ENCODE data around the gene SPTBN4. TPM values are rescaled to one million over a fixed set of nuclear protein-coding genes. Genes with fewer than 3 reads are reported as not detected.

Gene SPTBN4
- total RNA-seq, 3 donors from 2014 or later: 1.2 to 2.1 (median 1.8) TPM

DNA sequence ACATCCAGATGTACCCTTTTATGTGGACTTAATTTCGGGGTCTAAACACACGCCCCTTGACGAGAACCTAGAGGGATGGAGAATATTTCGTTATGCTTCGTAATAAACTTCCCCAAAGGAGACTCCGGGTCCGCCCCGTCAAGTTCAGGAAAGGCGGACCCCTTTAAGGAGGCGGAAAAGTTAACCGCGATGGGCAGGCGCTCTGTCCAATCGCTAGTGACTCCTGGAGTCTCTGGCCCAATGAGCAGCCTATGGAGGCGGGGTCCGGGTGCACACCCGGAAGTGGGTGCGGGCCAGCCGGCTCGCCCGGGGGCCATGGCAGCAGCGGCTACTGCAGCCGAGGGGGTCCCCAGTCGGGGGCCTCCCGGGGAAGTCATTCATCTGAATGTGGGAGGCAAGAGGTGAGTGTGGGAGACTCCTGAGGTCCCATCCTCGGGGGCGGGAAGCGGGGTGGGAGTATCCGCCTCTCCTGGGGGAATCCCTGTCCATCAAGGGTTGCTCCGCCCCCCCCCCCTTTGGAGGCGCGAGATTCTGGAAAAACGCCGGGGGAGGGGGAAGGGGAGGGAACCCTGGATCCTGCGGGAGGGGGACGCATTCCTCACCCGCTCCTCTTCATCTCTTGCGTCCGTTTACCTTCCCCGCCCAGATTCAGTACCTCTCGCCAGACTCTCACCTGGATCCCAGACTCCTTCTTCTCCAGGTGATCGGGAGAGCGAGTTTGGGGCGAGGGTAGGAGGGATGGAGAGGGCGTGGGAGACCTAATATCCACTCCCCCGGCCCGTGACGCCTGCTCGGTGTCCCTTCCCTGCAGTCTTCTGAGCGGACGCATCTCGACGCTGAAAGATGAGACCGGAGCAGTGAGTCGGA lies 110.0 kb downstream of the SPTBN4 start, which contains the start of gene SHKBP1:
TSS of gene SHKBP1 (plus strand) at position 289 of the 867 bp plus-strand sequence. CDS start at position 316, 27 bp downstream.
- H3K27me3 Mint-ChIP-seq (ENCODE audit: low read depth): no peaks in the 10 kb centered on the region
- ATAC-seq (peak; percentile 100), DNase-seq (peak; percentile 89)
- H3K4me3 Mint-ChIP-seq: peak within 1 kb of the TSS; percentile 84
- peaks cover 21% of the 10 kb centered on the region for H3K36me3 Mint-ChIP-seq (ENCODE audit: insufficient read depth)
- H3K4me1 Mint-ChIP-seq (ENCODE audit: low read depth): peaks cover 17% of the 10 kb centered on the region
- no peaks in the 10 kb centered on the region for H3K9me3 Mint-ChIP-seq

DNA sequence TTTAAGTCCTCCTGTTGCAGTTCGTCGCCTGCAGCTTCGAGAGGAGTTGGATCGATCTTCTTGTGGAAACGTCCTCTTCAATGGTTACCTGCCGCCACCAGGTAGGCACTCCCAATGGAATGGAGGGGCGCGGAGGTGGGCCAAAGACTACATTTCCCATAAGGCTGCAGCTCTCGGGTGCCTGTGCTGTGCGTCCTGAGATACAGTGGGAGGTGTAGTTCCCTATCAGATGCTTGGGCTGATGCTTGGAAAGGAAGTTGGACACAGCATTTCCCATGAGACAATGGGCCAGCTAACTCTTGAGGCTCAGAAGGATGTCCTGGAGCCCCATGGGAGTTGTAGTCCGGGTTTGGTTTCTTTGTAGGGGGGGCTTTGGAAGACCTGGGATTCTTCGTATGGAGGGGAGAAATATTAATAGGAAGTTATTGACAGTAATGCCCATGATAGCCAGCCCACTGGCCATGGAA lies 111.7 kb downstream of the SPTBN4 start:
- ATAC-seq: no peak
- Mint-ChIP-seq H3K4me3 (peak overlapping the region; percentile 84), H3K36me3 (ENCODE audit: insufficient read depth) (peaks cover 26% of the 10 kb centered on the region), H3K27me3 (ENCODE audit: low read depth) (no peaks in the 10 kb centered on the region), H3K4me1 (ENCODE audit: low read depth) (peaks cover 17% of the 10 kb centered on the region), H3K9me3 (no peaks in the 10 kb centered on the region)
- no peak for DNase-seq

DNA sequence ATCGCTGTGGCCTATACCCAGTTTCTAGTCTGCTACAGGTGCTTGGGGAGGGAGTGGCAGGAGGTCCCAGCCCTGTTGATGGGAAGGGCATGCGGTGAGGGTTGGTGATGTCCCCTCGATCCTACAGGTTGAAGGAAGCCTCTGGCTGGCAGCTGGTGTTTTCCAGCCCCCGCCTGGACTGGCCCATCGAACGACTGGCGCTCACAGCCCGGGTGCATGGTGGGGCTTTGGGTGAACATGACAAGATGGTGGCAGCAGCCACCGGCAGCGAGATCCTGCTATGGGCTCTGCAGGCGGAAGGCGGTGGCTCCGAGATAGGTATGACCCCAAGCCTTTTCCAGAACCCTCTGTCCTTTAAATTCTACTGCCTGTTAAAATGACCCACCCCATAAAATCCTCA lies 113.8 kb downstream of the SPTBN4 start:
- no peaks in the 10 kb centered on the region for H3K27me3 Mint-ChIP-seq (ENCODE audit: low read depth)
- peaks cover 17% of the 10 kb centered on the region for H3K4me1 Mint-ChIP-seq (ENCODE audit: low read depth)
- no peaks in the 10 kb centered on the region for H3K9me3 Mint-ChIP-seq
- ATAC-seq (no peak), DNase-seq (no peak)
- H3K36me3 Mint-ChIP-seq (ENCODE audit: insufficient read depth): peaks cover 26% of the 10 kb centered on the region
- no peak overlapping the region for H3K4me3 Mint-ChIP-seq

DNA sequence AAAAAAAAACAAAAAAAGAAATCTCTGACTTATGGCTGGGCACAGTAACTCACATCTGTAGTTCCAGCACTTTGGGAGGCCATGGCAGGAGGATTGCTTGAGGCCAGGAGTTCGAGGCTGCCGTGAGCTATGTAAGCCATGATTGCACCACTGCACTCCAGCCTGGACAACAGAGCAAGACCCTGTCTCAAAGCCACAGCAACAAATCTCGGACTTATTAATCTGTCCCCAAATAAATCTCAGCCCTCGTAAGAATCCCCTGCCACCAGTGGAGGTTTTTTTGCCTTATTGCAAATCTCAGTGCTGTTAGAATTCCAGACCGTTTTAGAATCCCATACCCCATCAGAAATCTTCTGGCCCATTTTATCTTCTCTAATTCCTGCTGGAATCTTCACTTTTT lies 114.7 kb downstream of the SPTBN4 start:
- peaks cover 33% of the 10 kb centered on the region for H3K36me3 Mint-ChIP-seq (ENCODE audit: insufficient read depth)
- no peaks in the 10 kb centered on the region for H3K27me3 Mint-ChIP-seq (ENCODE audit: low read depth)
- H3K4me3 Mint-ChIP-seq: no peak overlapping the region
- DNase-seq (no peak), ATAC-seq (no peak)
- no peaks in the 10 kb centered on the region for H3K9me3 Mint-ChIP-seq
- H3K4me1 Mint-ChIP-seq (ENCODE audit: low read depth): peaks cover 18% of the 10 kb centered on the region

DNA sequence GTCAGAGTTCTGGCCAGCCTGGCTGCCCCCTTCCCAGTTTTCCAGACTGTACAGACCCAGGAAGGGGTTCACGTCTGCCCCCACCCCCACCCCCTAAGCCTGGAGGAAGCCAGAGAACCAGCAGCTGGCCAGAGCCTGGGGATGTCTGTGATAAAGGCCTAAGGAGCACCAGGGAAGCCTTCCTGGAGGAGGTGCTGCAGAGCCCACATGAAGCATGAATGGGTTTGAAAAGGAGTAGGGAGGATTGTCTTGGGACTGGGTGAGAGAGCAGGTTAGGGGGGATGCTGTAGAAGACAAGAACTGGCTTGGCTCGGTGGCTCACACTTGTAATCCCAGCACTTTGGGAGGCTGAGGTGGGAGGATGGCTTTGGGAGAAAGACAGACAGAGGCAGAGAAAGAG lies 115.7 kb downstream of the SPTBN4 start:
- ATAC-seq (no peak), DNase-seq (no peak)
- no peaks in the 10 kb centered on the region for H3K9me3 Mint-ChIP-seq
- H3K4me3 Mint-ChIP-seq: peak overlapping the region; percentile 5
- H3K27me3 Mint-ChIP-seq (ENCODE audit: low read depth): no peaks in the 10 kb centered on the region
- peaks cover 39% of the 10 kb centered on the region for H3K36me3 Mint-ChIP-seq (ENCODE audit: insufficient read depth)
- peaks cover 17% of the 10 kb centered on the region for H3K4me1 Mint-ChIP-seq (ENCODE audit: low read depth)

DNA sequence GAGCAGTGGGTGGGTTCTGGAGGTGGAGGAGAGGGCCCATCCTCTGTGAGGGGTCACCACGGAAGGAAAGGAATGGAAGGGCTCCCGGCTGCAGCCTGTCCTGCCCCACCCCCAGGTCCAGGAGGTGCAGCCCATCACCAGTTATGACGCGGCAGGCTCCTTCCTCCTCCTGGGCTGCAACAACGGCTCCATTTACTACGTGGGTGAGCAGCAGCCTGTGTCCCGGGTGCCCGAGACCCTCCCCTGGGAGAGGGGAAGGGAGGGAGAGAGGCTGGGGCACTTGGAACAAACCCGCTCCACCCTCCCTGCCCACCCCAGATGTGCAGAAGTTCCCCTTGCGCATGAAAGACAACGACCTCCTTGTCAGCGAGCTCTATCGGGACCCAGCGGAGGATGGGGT lies 116.5 kb downstream of the SPTBN4 start:
- Mint-ChIP-seq H3K36me3 (ENCODE audit: insufficient read depth) (peaks cover 41% of the 10 kb centered on the region), H3K4me3 (no peak overlapping the region), H3K9me3 (no peaks in the 10 kb centered on the region), H3K4me1 (ENCODE audit: low read depth) (peaks cover 9% of the 10 kb centered on the region), H3K27me3 (ENCODE audit: low read depth) (no peaks in the 10 kb centered on the region)
- DNase-seq: no peak
- ATAC-seq: no peak

DNA sequence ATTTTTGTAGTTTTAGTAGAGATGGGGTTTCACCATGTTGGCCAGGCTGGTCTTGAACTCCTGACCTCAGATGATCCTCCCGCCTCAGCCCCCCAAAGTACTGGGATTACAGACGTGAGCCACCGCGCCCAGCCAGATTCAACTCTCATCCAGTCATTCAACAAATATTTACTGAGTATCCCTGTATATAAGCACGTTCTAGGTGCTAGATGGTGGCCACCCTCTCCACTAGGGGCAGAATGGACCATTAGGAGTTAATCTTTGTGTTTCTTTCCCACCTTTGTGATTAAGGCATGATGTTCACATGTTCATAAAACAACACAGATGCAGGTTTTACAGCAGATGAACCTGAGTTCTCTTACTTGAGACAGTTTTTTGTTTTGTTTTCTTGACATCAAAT lies 117.2 kb downstream of the SPTBN4 start:
- no peaks in the 10 kb centered on the region for H3K9me3 Mint-ChIP-seq
- H3K36me3 Mint-ChIP-seq (ENCODE audit: insufficient read depth): peaks cover 39% of the 10 kb centered on the region
- DNase-seq: no peak
- no peak overlapping the region for H3K4me3 Mint-ChIP-seq
- H3K27me3 Mint-ChIP-seq (ENCODE audit: low read depth): no peaks in the 10 kb centered on the region
- no peak for ATAC-seq
- peaks cover 3% of the 10 kb centered on the region for H3K4me1 Mint-ChIP-seq (ENCODE audit: low read depth)

DNA sequence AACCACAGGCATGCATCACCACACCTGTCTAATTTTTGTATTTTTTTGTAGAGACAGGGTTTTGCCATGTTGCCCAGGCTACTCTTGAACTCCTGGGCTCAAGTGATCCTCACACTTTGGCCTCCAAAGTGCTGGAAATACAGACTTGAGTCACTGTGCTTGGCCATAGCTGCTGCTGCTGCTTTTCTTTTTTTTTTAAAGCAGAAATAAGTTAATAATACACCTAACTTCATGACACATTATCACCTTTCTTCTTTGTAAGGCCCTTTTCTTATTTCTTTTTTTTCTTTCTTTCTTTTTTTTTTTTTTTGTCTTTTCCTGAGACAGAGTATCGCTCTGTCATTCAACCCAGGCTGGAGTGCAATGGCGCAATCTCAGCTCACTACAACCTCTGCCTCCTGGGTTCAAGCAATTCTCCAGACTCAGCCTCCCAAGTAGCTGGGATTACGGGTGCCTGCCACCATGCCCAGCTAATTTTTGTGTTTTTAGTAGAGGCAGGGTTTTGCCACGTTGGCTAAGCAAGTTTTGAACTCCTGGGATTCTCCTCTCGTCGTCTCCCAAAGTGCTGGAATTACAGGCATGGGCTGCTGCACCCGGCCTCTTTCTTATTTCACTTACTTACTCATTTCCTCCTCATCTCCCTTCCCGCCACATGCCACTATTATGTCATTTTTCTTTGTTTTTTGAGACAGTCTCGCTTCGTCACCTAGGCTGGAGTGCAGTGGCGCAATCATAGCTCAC lies 118.6 kb downstream of the SPTBN4 start:
- ATAC-seq (no peak), DNase-seq (no peak)
- Mint-ChIP-seq H3K36me3 (ENCODE audit: insufficient read depth) (peaks cover 34% of the 10 kb centered on the region), H3K9me3 (no peaks in the 10 kb centered on the region), H3K4me3 (no peak overlapping the region), H3K4me1 (ENCODE audit: low read depth) (peaks cover 3% of the 10 kb centered on the region), H3K27me3 (ENCODE audit: low read depth) (no peaks in the 10 kb centered on the region)

DNA sequence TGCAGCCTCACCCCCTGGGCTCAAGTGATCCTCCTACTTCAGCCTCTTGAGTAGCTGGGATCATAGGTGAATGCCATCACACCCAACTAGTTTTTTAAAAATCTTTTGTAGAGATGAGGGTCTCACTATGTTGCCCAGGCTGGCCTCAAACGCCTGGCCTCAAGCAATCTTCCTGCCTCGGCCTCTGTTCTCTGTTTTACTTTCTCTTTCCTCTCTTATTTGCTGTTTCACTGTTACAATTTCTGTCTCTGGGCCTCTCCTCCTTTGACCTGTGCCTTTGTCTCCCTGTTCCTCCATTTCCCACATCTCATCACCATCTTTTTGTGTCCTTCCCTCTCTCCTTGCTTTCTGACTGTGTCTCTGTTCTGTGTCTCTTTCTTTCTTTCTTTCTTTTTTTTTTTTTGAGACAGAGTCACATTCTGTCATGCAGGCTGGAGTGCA lies 119.2 kb downstream of the SPTBN4 start:
- Mint-ChIP-seq H3K27me3 (ENCODE audit: low read depth) (no peaks in the 10 kb centered on the region), H3K36me3 (ENCODE audit: insufficient read depth) (peaks cover 29% of the 10 kb centered on the region), H3K9me3 (no peaks in the 10 kb centered on the region), H3K4me3 (no peak overlapping the region), H3K4me1 (ENCODE audit: low read depth) (peaks cover 3% of the 10 kb centered on the region)
- DNase-seq (no peak), ATAC-seq (no peak)

DNA sequence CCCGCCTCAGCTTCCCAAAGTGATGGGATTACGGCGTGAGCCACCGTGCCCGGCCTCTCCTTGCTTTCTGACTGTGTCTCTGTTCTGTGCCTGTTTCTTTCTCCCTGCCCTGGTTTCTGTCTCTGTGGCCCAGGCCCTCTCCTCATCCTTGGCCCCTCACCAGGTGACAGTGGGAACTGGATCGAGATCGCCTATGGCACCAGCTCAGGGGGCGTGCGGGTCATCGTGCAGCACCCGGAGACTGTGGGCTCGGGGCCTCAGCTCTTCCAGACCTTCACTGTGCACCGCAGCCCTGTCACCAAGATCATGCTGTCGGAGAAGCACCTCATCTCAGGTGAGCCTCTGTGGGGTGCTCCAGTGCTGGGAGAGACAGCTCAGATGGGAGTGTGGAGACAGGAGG lies 119.8 kb downstream of the SPTBN4 start:
- DNase-seq (no peak), ATAC-seq (no peak)
- no peaks in the 10 kb centered on the region for H3K27me3 Mint-ChIP-seq (ENCODE audit: low read depth)
- no peak overlapping the region for H3K4me3 Mint-ChIP-seq
- peaks cover 28% of the 10 kb centered on the region for H3K36me3 Mint-ChIP-seq (ENCODE audit: insufficient read depth)
- peaks cover 3% of the 10 kb centered on the region for H3K4me1 Mint-ChIP-seq (ENCODE audit: low read depth)
- no peaks in the 10 kb centered on the region for H3K9me3 Mint-ChIP-seq

DNA sequence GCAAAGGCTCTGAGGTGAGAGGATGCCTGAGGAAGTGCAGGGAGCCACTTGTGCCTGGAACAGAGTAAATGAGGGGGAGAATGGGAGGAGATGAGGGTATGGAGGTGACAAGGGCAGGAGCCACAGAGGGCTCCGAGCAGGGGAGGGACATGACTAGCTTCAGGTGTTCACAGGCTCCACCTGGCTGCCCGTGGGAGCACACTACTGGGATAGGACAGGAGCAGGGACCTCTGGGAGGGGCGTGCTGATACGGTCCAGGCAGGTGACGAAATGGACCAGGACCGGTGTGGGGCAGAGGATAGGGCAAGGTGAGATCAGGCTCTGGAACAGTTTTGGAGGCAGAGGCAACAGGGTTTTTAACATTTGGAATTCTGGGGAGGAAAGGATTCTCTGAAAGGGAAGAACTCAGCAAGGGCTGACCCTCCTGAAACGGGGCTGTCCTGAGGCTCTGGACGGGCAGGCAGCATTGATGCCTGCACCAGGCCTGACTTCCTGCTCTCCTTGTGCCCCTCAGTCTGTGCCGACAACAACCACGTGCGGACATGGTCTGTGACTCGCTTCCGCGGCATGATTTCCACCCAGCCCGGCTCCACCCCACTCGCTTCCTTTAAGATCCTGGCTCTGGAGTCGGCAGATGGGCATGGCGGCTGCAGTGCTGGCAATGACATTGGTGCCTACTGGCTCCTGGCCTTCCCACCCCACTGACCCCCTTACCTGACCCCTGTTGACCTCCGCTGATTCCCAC lies 121.5 kb downstream of the SPTBN4 start:
- peaks cover 20% of the 10 kb centered on the region for H3K36me3 Mint-ChIP-seq (ENCODE audit: insufficient read depth)
- ATAC-seq (no peak), DNase-seq (no peak)
- no peaks in the 10 kb centered on the region for H3K9me3 Mint-ChIP-seq
- H3K27me3 Mint-ChIP-seq (ENCODE audit: low read depth): no peaks in the 10 kb centered on the region
- H3K4me3 Mint-ChIP-seq: no peak overlapping the region
- peaks cover 3% of the 10 kb centered on the region for H3K4me1 Mint-ChIP-seq (ENCODE audit: low read depth)

DNA sequence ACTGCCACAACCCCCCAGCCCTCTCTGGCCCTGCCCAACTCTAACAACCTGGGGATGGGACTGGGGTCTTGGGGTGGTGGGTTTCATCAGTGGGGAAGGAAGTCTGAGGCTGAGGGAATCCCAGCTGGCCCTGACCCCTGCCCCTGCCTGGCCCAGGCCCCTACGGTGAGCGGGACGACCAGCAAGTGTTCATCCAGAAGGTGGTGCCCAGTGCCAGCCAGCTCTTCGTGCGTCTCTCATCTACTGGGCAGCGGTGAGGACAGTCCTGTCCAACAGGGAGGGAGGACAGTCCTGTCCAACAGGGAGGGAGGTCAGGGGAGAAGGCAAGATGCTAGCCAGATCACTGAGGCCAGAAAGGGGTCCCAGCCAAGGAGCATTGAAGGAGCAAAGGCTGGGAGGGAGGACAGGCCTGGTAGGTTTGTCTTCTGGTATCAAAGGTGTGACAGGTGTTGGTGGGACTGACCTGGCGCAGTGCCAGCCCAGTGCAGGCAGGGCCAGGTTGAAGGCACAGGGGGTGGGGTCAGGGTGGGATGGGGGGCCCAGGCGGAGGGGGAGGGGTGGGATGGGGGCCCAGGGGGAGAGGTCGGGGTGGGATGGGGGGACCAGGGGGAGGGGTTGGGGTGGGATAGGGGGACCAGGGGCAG lies 122.2 kb downstream of the SPTBN4 start:
- Mint-ChIP-seq H3K4me1 (ENCODE audit: low read depth) (peaks cover 4% of the 10 kb centered on the region), H3K4me3 (no peak overlapping the region), H3K9me3 (no peaks in the 10 kb centered on the region), H3K27me3 (ENCODE audit: low read depth) (no peaks in the 10 kb centered on the region), H3K36me3 (ENCODE audit: insufficient read depth) (peaks cover 20% of the 10 kb centered on the region)
- ATAC-seq: no peak
- DNase-seq: no peak

DNA sequence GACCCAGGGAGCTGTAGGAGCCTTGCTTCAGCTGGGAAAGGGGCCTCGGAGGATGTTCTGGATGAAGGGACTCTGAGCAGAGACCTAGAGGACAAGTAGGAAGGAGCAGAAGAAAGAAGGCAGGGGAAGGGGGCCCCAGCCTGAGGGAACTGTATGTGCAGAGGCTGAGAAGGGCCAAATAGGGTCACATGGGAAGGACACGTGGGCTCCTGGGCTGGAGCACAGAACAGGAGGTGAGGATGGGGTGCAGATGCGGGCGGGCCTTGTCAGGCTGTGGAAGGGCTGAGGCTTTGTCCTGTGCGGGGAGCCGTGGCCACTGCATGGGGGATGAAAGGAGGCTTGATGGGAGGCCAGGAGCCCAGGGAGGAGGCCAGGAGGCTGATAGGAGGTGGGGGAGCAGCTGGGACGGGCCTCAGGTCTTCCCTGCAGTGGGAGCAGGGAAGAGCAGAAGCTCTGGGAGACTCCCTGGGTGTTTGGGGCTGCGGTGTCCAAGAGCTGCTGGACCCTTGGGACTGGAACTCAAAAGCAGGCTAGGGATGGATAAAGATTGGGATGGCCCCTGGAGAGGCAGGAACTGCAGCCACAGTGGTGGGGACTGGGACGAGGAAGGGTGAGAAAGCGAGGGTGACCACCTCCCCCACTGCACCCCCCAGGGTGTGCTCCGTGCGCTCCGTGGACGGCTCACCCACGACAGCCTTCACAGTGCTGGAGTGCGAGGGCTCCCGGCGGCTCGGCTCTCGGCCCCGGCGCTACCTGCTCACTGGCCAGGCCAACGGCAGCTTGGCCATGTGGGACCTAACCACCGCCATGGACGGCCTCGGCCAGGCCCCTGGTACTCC lies 123.0 kb downstream of the SPTBN4 start:
- ATAC-seq (no peak), DNase-seq (no peak)
- Mint-ChIP-seq H3K4me3 (no peak overlapping the region), H3K4me1 (ENCODE audit: low read depth) (peaks cover 12% of the 10 kb centered on the region), H3K9me3 (no peaks in the 10 kb centered on the region), H3K27me3 (ENCODE audit: low read depth) (no peaks in the 10 kb centered on the region), H3K36me3 (ENCODE audit: insufficient read depth) (peaks cover 20% of the 10 kb centered on the region)
